Measurements from ENCODE around the gene NLGN1.

NLGN1 gene

GRCh38 chr3:174116421-174116820, 718.9 kb downstream of the NLGN1 start:
- no peak for ATAC-seq

- ATAC-seq, result no peak
Observed at GRCh38 chr3:174120997-174121396, 723.5 kb downstream of the NLGN1 start.

GRCh38 chr3:174122411-174122810, 724.9 kb downstream of the NLGN1 start:
- no peak for ATAC-seq

DNA sequence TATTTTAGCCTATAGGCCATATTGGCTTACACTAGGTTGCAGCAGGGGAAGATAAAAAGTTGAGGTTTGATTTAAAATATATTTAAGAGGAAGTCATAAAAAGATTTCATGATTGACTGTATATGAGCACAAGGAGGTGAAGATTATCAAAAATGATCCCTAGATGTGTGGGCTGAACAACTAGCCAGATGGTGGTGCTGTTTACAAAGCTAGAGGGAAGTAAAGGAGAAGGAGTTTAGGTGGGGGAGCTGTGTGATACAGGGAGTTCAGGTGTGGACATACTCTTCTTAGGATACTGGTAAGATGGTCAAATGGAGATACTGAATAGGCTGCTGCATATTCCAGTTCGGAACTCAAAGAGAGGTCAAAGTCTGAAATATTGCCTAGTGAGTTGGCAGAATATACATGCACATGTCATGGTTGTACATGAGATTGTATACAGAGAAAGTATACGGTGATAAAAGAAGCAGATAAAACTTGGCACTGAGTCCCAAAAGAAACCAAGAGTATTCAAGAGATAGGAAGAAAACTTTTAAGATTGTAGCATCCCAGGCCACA, 727.8 kb downstream of the NLGN1 start:
- no peak for ATAC-seq

- no peak for ATAC-seq
Observed at GRCh38 chr3:174126990-174127758, 729.6 kb downstream of the NLGN1 start.

DNA sequence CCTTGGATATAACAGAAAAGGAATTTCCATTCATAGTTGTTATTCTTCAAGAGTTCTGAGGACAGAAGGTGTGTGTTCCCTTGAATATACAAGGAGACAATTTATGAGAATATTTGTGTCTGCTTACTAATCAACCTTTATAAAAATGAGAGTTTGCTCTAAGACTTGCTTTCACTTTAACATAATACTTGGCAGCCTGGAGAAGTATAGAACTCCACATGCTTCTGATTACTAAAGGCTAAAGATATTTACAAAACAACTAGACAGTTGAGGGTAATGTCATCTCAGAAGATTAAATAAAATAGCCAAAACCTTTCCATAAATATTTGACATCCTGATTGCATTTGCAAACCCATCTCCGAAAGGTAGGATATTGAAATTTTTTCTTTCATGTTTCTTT, 734.5 kb downstream of the NLGN1 start:
- no peak for ATAC-seq

- no peak for ATAC-seq
Observed at GRCh38 chr3:174132421-174133042, 735.0 kb downstream of the NLGN1 start.

- no peak for ATAC-seq
Observed at GRCh38 chr3:174146008-174146407, 748.5 kb downstream of the NLGN1 start.

DNA sequence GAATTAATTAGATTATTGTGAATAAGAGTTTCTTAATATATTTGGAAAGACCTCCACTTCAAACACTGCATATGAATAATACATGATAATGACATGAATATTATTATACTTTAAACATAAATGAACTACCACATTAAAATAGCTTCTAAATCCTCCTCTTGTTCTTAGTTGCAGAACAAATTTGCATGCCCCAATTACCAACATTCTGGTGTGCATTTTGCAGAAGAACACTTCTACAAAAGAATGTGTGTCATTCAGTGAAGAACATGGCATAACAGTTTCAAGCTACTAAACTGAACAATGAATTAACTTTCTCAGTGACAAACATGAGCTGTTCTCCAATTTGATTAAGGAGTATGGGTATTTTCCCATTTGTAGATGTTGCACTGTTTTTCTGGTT, 750.3 kb downstream of the NLGN1 start:
- ATAC-seq, result no peak

DNA sequence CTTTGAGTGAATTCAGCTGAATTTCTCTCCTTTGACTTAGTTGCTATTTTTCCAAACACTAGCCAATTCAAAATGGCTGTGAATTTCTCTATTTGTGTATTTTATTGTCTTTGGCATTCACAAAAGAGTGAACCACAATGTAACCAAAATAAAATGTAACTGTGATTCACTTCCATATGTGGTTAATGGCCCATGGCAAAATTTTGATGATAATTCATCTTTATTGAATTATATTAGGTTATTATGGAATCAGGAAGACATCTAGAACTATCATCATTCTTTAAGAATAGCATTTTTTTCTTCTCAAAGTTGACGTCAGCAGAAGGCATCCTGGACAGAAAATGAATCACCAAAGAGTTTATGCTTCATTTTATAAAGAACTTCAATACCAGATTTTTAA, 756.3 kb downstream of the NLGN1 start:
- ATAC-seq, result no peak

DNA sequence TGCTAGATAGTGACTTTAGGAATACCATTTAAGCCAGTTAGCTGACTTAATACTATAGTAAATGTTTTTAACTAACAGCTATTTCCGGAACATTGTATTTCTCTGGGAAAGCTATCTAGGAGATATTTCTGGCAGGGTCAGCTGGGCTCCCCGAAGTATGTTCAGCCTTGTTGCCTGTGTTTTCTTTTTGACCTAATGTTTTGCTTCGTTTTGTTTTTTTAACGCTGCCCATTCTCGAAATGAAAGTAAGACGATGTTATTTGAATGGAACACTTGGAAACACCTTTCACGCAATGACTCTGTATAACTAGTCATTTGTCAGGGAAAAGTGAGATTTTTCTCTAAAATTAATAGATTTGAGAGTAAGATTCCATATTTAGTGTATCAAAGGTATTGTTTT, 758.7 kb downstream of the NLGN1 start:
- ATAC-seq, result no peak

GRCh38 chr3:174158674-174159073, 761.1 kb downstream of the NLGN1 start:
- no peak for ATAC-seq

DNA sequence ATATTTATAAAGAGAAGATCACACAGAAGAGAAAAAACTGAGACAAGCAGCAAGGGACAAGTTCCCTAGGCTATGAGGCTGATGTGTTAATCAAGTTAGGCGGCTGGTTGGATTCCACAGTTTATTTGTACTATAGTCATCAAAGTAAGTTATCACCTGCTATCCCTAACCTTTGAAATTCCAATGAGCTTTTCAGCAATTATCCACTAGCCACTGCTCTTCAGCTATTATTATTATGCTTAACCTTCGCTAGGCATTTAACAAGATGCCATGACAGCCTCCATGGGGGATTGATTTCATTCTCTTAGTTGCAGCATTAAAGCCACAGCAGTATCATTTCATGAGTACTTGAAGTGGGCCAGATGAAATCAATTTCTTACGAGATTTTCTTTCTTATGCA, 762.1 kb downstream of the NLGN1 start:
- ATAC-seq, result no peak

DNA sequence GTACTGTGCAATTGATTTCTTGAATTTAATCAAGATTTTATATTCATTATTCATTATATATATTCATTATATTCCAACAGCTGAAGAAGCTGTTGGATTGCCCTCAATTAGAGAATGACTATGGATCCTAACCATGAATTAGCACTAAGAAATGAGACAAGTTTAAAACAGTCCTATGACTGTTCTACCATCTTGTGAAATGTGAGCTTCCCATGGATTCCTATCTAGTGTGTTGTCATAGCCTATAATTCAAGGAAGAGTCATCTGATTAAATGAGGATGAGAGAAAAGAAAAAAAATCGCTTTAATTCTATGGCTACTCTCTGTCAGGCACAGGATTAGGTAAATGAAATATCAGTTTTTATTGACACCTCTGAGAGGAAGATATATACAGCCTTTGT, 765.0 kb downstream of the NLGN1 start:
- no peak for ATAC-seq

DNA sequence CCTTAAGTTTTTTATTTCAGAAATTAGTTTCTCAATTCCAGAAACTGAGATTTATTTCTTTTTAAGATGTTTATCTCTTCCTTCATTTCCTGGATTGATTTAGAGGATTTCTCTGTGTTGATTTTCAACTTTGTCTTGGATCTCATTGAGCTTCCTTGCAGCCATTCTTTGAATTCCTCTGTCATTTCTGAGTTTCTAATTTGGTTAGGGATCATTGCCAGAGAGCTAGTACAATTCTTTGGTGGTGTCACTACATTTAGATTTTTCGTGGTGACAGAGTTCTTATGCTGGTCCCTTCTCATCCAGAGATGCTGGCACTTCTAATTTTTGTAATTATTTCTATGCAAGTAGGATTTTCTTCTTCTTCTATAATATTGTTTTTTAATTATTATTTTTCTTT, 770.5 kb downstream of the NLGN1 start:
- ATAC-seq, result no peak

- no peak for ATAC-seq
Observed at GRCh38 chr3:174168538-174169254, 771.2 kb downstream of the NLGN1 start.

DNA sequence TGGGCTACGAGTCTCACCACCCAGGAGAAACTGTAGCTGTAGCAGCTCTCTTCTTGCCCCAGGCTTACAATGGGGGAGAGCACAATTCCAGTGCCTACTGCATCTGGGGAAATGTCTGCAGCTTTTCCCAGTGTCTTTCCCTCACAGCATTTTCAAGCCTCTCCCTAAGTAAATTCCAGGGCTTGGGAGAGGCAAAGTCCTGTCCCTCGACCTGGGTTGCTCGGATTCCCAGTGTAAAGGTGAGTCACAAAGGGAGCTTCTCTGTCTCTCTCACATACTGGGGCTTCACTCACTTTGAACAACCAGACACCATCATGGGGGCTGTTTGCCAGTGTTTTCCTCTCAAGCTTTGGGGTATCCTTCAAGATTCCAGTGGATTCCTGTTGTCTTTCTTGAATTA, 772.2 kb downstream of the NLGN1 start:
- ATAC-seq, result no peak

- ATAC-seq, result no peak
Observed at GRCh38 chr3:174170248-174170647, 772.7 kb downstream of the NLGN1 start.

DNA sequence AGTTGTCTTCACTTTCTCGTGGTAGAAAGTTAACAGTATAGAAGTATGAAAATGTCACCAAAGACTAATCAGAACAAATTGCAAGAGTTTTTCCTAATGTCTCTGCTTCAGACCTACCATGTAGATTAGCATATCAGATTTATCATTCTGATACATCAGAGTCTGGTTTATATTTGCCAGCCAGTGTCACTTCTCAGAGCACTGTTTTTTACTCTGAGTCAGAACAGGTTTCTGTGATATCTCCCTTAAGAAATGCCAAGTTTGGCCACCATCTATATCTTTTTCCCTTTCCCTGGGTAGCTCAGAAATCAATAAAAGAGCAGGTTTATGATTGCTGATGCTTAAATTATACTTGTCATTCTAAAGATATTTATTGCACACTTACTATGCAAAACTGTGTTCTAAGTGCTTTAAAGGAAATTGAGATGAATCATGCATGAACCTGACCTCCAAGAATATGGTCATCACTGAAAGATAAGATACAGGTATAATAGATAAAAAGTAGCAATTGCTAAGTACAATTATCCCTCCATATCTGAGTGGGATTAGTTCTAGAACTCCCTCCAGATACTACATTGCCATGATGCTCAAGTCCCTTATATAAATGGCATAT, 788.9 kb downstream of the NLGN1 start:
- no peak for ATAC-seq

GRCh38 chr3:174191380-174191779, 793.8 kb downstream of the NLGN1 start:
- ATAC-seq, result no peak

- no peak for ATAC-seq
Observed at GRCh38 chr3:174191895-174192294, 794.4 kb downstream of the NLGN1 start.

GRCh38 chr3:174192471-174192870, 794.9 kb downstream of the NLGN1 start:
- no peak for ATAC-seq

GRCh38 chr3:174193604-174194003, 796.1 kb downstream of the NLGN1 start:
- no peak for ATAC-seq

Data from activated CD4-positive, CD25-positive, alpha-beta regulatory T cell treated with anti-CD3 and anti-CD28 coated beads, Interleukin-2, amount 50 U/mL, for 24 hours (primary cell).